Naive thymus-derived CD8-positive, alpha-beta T cell (primary cell): ENCODE measurements around the gene SHB. TPM values are rescaled to one million over a fixed set of nuclear protein-coding genes. Genes with fewer than 3 reads are reported as not detected.

ENCODE experiments used
- ATAC-seq, 2 donors: fragments of 150-1000 bp; cut with Tn5 transposase in 1 of 2; sonication (Bioruptor Pico), chemical (Tn5 transposase) in 1 of 2; 1 replicate in 1 of 2; 2 replicates in 1 of 2; pipeline ENCODE4 v1.10.0; 2021; ENCODE audit warnings: mild to moderate bottlenecking in 2 of 2, moderate library complexity in 2 of 2
- POLR2A ChIA-PET: fragments of 350-600 bp; sonication (Branson Sonifier 250); formaldehyde crosslinking; loops from one replicate; lab custom pipeline; 2021; ENCODE audit warnings: antibody characterized with exemption; lab: Charles Lee
- DNase-seq, 10 donors: peaks; one replicate each; pipeline versions ENCODE4 v3.0.0 to v3.0.0-alpha.2; 2020 to 2022
- H3K27ac Mint-ChIP-seq, 10 donors: one replicate each; pipeline ENCODE4 v1.8.0; 2020 to 2022; ENCODE audit warnings: mild to moderate bottlenecking in 10 of 10, mixed read lengths in 10 of 10, moderate library complexity in 4 of 10, inconsistent platforms in 1 of 10
- H3K27me3 Mint-ChIP-seq, 5 donors: one replicate each; pipeline ENCODE4 v1.8.0; 2021 to 2022; ENCODE audit warnings: mixed read lengths in 5 of 5
- H3K36me3 Mint-ChIP-seq, 3 donors: one replicate each; pipeline ENCODE4 v1.8.0; 2020 to 2022; ENCODE audit warnings: mixed read lengths in 3 of 3, mild to moderate bottlenecking in 2 of 3, inconsistent platforms in 1 of 3
- H3K4me1 Mint-ChIP-seq, 4 donors: one replicate each; pipeline ENCODE4 v1.8.0; 2021 to 2022; ENCODE audit warnings: mixed read lengths in 4 of 4
- H3K4me3 Mint-ChIP-seq, 10 donors: one replicate each; pipeline ENCODE4 v1.8.0; 2020 to 2022; ENCODE audit warnings: mild to moderate bottlenecking in 10 of 10, mixed read lengths in 10 of 10, moderate library complexity in 6 of 10, inconsistent platforms in 1 of 10
- H3K9me3 Mint-ChIP-seq, 9 donors: one replicate each; pipeline ENCODE4 v1.8.0; 2020 to 2022; ENCODE audit warnings: mixed read lengths in 9 of 9, mild to moderate bottlenecking in 3 of 9, inconsistent platforms in 1 of 9, moderate library complexity in 1 of 9
- polyA plus RNA-seq, 3 donors: library from polyadenylated mRNA; unstranded; fragments of 300-500 nt; fragmentation: Illumina TruSeq; gene quantifications; one replicate each; pipeline ENCODE4 v1.2.3, GENCODE V29; 2021
- total RNA-seq, 8 experiments: library from RNA in 2 of 8; stranded (reverse) in 2 of 8; gene quantifications; one replicate each; pipeline ENCODE4 v1.2.3 and lab custom pipeline; 2021 to 2026

SHB gene
- total and polyA plus RNA-seq, 5 experiments from 2014 or later: 0.20 to 1.2 (median 0.54) TPM

DNA sequence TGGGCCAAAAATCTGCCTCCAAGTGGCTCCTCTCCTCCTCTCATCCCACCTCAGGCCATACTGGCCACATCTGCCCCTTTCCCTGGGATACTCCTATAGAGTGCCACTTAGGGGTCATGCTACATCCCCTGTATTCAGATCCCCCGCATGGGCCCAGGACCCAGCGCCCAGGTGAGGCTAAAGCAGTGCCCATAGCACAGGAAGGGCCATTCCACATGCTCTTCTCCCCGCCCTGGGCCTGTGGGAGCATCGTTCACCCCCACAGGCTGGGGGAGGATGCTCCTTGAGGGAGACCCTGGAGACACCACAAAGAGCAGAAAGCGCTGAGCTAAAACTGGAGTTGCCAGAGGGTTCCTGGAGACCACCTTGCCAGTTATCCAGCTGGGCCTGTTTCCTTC is 112.6 kb downstream of the SHB start:
- POLR2A ChIA-PET: no interaction called here
- ATAC-seq: no peak

DNA sequence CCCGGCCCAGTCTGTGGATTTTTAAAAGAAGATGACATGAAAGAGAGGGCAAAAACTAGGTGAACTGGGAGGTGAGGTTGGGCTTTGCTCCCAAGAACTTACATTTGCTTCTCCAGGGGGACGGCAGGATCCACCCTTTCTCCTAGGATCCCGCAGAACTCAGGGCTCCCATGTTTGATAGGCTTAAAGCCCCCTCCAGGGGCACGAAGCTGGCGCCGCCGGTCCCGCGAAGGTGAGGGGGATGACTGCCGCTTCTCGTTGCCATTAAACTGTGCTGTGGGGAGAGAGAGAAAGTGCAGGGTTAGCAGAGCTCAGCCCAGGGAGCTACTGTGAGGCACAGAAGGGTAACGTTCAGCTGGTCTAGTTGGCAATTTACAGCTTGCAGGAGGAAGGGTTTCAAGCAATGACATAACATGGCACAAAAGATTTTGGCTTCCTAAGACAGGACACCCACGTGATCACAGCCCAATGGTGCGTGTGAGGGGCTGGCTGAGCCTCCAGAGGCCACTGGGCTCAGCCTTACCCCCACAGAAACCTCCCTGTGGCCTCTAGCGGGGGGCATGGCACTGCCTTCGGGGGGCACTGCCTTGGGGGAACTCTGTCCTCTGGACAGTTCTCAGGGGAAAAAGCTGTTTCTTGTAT is 113.1 kb downstream of the SHB start:
- H3K27ac Mint-ChIP-seq: no peak overlapping the region
- no peak overlapping the region for H3K4me3 Mint-ChIP-seq
- ATAC-seq: no peak
- no peaks in the 10 kb centered on the region for H3K27me3 Mint-ChIP-seq
- H3K36me3 Mint-ChIP-seq: no peaks in the 10 kb centered on the region
- no peaks in the 10 kb centered on the region for H3K9me3 Mint-ChIP-seq
- no peaks in the 10 kb centered on the region for H3K4me1 Mint-ChIP-seq
- POLR2A ChIA-PET: no interaction called here
- DNase-seq: peak in 1 of 10 donors; percentile 49

More for the DNA sequence above, 112.6 kb downstream of the SHB start:
- Mint-ChIP-seq H3K9me3 (no peaks in the 10 kb centered on the region), H3K4me1 (no peaks in the 10 kb centered on the region), H3K27ac (no peak overlapping the region), H3K27me3 (no peaks in the 10 kb centered on the region), H3K4me3 (no peak overlapping the region), H3K36me3 (no peaks in the 10 kb centered on the region)
- DNase-seq: peak in 1 of 10 donors; percentile 34

DNA sequence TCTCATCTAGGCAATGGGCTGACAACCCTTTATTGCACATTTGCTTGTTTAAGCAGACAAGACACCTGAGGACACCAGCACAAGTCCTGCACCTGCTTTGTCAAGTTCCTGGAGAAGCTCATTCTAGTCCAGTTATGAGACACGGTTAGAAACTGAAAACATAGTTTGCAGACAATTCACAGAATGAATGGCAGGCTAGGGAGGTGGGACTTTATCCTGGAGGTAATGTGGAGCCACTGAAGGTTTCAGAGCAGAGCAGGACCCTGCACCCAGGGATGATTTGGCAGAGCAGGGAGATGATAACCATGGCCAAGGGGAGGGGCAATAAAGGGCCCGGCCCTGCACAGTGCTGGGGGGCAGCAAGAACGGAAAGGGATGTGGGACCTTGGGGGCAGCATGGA is 114.4 kb downstream of the SHB start:
- POLR2A ChIA-PET: no interaction called here
- Mint-ChIP-seq H3K27me3 (no peaks in the 10 kb centered on the region), H3K4me3 (no peak overlapping the region), H3K36me3 (no peaks in the 10 kb centered on the region), H3K9me3 (no peaks in the 10 kb centered on the region), H3K27ac (no peak overlapping the region), H3K4me1 (no peaks in the 10 kb centered on the region)
- no peak for ATAC-seq
- DNase-seq: peak in 1 of 10 donors; percentile 52

DNA sequence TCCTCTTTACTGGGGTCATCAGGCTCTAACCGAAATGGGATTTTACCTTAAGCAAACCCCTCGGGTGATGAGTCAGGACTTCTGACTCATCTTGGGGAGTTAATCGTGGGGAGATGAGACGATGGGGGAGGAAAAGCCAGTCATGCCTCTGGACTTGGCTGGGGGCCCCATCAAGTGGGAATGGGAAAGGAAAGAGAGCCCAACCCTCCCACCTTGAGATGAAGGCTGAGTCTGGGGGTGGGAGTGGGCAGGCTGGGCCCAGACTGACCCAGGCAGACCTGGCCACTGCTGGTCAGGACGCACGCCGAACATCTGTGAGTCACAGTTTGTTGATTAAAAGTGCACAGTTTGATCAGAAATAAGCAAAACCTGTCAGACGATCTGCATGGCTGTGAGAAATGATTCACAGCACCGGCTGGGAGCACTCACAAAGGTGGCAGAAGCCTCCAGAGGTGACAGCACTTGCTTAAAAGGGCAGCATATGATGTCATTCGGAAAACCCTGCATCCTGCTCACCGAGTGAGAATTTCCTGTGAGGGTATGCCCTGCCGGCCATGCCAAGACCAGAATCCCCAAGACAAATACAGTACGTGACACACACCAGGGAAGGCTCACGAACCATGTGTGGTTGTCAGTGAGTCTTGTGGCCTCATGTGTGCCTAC is 115.1 kb downstream of the SHB start:
- no peaks in the 10 kb centered on the region for H3K9me3 Mint-ChIP-seq
- H3K4me3 Mint-ChIP-seq: no peak overlapping the region
- no peaks in the 10 kb centered on the region for H3K36me3 Mint-ChIP-seq
- POLR2A ChIA-PET: no interaction called here
- ATAC-seq (no peak), DNase-seq (peak in 1 of 10 donors; percentile 23)
- H3K27ac Mint-ChIP-seq: peak overlapping the region in 2 of 10 donors; percentile 16 to 35
- no peaks in the 10 kb centered on the region for H3K4me1 Mint-ChIP-seq
- no peaks in the 10 kb centered on the region for H3K27me3 Mint-ChIP-seq

DNA sequence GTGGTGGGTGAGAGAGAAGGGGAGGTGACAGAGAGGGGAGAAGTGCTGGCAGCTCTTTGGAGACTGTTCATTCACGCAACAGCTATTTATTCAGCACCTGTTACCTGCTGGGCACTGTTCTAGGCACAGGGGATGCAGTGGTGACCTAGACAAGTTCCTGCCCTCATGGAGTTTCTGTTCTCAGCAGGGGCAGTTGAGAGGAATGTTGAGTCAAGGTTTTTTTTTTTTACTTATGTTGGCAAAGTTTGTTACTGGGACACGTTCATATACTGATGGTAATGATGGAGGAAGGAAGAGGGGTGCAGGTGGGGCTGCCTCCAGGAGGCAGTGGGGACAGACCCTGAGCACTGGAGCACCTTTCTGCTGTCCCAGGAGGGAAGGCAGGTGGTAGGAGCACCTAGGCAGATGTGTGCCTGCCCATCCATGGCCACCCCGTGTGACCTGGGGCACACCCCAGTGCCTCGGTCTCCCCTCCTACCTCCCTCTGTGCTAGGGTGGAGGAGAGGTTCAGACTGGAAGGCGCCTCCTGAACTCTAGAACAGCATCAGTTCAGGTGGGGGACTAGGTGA is 115.7 kb downstream of the SHB start:
- DNase-seq: peak in 1 of 10 donors; percentile 48
- Mint-ChIP-seq H3K27ac (peak overlapping the region in 1 of 10 donors; percentile 16), H3K27me3 (no peaks in the 10 kb centered on the region), H3K4me3 (no peak overlapping the region), H3K9me3 (no peaks in the 10 kb centered on the region), H3K4me1 (no peaks in the 10 kb centered on the region), H3K36me3 (no peaks in the 10 kb centered on the region)
- no peak for ATAC-seq
- POLR2A ChIA-PET: no interaction called here

DNA sequence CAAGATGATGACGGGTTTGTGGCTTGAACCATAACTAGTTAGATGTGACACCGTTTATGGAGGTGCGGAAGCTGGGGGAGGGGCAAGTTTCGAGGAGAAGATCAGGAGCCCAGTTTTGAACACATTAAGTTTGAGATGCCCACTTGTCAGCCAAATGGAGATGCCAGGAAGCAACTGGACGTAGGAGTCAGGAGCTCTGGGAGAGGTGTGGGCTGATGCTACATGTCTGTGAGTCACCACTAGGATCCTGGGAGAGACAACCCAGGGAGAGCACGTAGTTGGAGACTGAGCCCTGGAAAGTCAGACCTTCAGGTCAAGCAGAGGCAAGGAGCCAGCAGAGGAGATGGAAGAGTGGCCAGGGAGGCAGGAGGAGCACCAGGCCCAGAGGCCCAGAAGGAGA is 116.3 kb downstream of the SHB start:
- no peaks in the 10 kb centered on the region for H3K36me3 Mint-ChIP-seq
- DNase-seq (peak in 1 of 10 donors; percentile 4), ATAC-seq (no peak)
- H3K27me3 Mint-ChIP-seq: no peaks in the 10 kb centered on the region
- H3K4me1 Mint-ChIP-seq: no peaks in the 10 kb centered on the region
- H3K9me3 Mint-ChIP-seq: no peaks in the 10 kb centered on the region
- POLR2A ChIA-PET: no interaction called here
- H3K4me3 Mint-ChIP-seq: no peak overlapping the region
- H3K27ac Mint-ChIP-seq: no peak overlapping the region

DNA sequence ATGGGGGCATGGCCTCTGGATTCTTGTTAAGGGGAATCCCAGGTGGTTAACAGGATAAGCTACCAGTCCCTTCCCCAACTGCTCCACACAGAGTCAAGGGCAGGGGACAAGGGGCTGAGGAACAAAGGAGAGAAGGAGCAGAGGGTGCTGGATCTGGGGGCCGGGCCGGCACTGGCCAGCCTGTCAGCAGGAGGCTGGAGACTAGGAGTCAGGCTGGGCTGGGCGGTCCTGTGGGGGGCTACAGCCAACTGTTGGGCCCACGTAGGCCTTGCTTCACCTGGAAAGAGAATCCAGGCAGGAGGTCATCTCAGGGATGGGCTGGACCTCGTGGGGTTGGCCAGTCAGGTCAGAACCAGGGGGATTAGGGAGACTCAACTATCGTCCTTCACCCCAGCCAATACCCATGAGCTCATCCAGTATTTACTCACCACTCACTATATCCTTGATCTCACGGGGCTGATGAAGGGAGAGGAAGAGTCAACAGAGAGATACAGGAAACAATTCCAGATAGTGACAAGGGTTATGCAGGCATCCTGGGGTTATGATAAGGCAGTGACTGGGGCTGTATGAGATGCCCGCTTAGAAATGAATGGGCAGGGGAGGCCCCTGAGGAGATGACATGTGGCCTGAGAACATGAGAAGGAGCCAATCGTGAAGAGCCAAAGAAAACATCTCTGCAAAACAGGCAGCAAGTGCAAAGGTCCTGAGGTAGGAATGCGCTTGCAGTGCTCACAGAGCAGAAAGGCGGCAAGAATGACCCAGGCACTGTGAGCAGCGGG is 117.2 kb downstream of the SHB start:
- Mint-ChIP-seq H3K4me3 (no peak overlapping the region), H3K27me3 (no peaks in the 10 kb centered on the region), H3K36me3 (no peaks in the 10 kb centered on the region), H3K9me3 (no peaks in the 10 kb centered on the region), H3K4me1 (no peaks in the 10 kb centered on the region), H3K27ac (peak overlapping the region in 2 of 10 donors; percentile 4 to 23)
- DNase-seq (peak in 1 of 10 donors; percentile 18), ATAC-seq (no peak)
- POLR2A ChIA-PET: no interaction called here

DNA sequence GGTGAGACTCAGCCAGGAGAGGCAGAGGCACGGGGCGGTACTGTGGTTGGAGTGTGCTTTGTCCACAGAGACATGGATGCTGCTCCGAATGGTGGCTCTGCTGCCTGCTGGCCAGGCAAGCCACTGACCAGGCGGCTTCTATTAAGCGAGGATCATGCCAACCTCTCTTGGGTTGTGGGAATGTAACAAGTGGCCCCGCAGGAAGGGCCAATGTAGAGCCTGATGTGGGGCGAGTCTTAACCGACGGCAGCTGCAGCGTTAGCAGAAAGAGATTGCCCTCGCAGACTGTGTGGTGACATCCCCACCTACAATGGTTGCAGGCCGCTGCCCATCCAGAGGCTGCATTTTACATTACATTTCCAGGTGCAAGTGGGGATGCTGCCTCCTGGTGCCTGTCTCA is 118.5 kb downstream of the SHB start:
- H3K36me3 Mint-ChIP-seq: no peaks in the 10 kb centered on the region
- no peaks in the 10 kb centered on the region for H3K9me3 Mint-ChIP-seq
- no peaks in the 10 kb centered on the region for H3K4me1 Mint-ChIP-seq
- POLR2A ChIA-PET: no interaction called here
- H3K27me3 Mint-ChIP-seq: no peaks in the 10 kb centered on the region
- no peak overlapping the region for H3K4me3 Mint-ChIP-seq
- peak in 1 of 10 donors; percentile 27 for DNase-seq
- peak overlapping the region in 1 of 10 donors; percentile 54 for H3K27ac Mint-ChIP-seq
- no peak for ATAC-seq

DNA sequence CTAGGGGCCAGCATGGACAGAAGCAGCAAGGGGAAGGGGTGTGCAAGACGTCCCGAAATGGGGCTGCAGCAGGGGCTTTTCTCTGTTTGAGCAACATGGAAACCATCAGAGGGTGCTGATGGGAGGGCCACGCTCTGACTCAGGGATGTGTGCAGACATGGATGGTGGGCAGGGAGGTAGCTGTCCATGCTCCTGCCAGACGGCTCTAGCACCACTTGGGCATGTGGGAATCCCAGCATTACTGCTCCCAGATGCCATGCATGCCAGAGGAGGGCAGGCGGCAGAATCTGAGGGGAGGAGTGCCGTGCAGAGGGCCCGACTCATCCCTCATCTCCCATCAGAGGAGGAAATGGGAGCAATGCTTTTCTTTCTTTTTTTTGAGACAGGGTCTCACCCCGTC is 119.5 kb downstream of the SHB start:
- Mint-ChIP-seq H3K27me3 (no peaks in the 10 kb centered on the region), H3K36me3 (no peaks in the 10 kb centered on the region), H3K9me3 (no peaks in the 10 kb centered on the region), H3K4me3 (no peak overlapping the region), H3K4me1 (no peaks in the 10 kb centered on the region), H3K27ac (no peak overlapping the region)
- ATAC-seq: no peak
- DNase-seq: peak in 1 of 10 donors; percentile 58
- POLR2A ChIA-PET: no interaction called here

DNA sequence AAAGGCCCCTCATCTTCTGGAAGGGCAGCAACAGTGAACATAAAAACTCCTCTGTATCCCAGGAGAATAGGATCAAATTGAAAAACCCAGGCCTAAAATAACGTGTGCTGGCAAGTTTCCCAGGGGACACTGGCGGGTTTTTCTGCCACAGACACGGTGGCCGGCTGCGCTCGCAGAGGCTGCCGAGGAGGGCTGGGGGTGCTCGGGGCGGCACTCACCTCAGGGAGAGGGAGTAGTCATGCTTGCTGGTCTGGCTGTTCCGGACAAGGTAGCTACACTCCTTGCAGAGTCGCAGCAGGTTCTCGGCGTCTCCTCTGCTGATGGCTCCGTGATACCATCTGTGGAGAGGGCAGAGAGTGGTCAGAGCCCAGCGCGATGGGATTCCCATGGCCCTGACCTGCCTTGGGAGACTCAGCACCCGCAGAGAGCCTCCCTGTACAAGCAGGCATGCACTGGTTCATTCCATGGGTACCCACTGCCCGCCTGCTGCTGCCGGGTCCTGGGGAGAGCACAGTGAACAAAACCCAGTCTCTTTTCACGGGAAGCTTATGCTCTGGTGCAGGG is 120.5 kb downstream of the SHB start:
- no peaks in the 10 kb centered on the region for H3K9me3 Mint-ChIP-seq
- no peaks in the 10 kb centered on the region for H3K4me1 Mint-ChIP-seq
- no peak overlapping the region for H3K4me3 Mint-ChIP-seq
- H3K27ac Mint-ChIP-seq: no peak overlapping the region
- no peaks in the 10 kb centered on the region for H3K27me3 Mint-ChIP-seq
- H3K36me3 Mint-ChIP-seq: no peaks in the 10 kb centered on the region
- POLR2A ChIA-PET: no interaction called here
- peak in 1 of 10 donors; percentile 41 for DNase-seq
- no peak for ATAC-seq

DNA sequence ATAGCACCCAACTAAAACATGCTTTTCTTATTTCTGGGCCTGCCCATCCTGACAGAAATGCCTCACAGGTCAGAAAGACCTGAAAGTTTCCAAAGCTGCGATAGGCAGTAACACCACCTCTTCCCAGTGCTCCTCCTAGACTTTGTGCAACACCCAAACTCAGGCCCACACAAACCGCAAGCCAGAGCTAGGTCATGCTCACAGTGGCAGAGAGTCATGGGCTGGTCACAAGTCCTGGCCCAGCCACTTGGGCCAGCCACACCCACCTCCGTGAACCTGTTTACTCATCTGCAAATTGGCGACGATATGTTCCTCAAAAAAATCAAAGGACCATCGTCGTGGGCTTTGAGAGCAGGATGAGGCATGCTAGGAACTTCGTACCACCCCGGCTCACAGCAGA is 121.0 kb downstream of the SHB start:
- Mint-ChIP-seq H3K27ac (no peak overlapping the region), H3K9me3 (no peaks in the 10 kb centered on the region), H3K4me1 (no peaks in the 10 kb centered on the region), H3K4me3 (no peak overlapping the region), H3K36me3 (no peaks in the 10 kb centered on the region), H3K27me3 (no peaks in the 10 kb centered on the region)
- ATAC-seq (no peak), DNase-seq (no peak)
- POLR2A ChIA-PET: no interaction called here

DNA sequence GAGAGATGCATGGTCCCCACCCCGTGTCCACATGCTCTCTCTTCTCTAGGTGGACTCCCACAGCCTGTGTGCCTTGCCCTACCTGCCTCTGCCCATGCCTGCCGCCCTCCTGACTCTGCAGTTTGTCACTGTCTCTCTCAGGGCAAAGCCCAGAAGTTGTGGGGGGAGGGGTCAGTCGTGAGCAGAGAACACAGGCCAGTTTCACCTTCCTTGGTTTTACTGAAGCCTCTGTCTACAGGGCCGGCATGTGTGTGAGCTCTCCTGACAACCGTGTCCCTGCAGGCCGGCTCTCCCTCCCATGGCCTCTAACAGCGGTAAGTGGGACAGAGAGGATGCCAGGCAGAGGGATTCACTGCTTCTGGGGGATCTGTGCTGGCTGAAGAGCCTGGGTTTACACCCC is 121.6 kb downstream of the SHB start:
- Mint-ChIP-seq H3K4me3 (no peak overlapping the region), H3K9me3 (no peaks in the 10 kb centered on the region), H3K36me3 (no peaks in the 10 kb centered on the region), H3K4me1 (no peaks in the 10 kb centered on the region), H3K27me3 (no peaks in the 10 kb centered on the region), H3K27ac (no peak overlapping the region)
- POLR2A ChIA-PET: no interaction called here
- ATAC-seq (no peak), DNase-seq (no peak)

DNA sequence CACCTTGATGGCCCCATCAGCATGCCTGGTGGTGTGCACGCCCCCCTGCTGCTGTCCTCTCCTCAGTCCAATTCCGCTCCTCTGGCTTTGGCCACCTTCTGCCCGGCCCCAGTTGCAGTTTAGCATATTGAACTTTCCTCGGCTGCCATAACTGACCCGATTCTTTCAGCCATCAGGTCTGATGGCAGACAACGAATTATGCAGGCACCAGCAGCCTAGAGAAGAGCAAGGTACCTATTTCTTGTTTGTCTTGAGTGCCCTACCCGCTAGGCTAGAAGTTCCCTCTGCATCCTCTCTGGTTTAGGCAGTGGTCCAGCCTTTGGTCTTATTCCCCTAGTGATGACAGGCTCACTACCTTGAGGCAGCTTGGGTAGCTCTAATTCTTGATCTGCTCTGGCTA is 122.1 kb downstream of the SHB start:
- DNase-seq (no peak), ATAC-seq (no peak)
- H3K4me3 Mint-ChIP-seq: no peak overlapping the region
- H3K9me3 Mint-ChIP-seq: no peaks in the 10 kb centered on the region
- H3K27ac Mint-ChIP-seq: no peak overlapping the region
- H3K36me3 Mint-ChIP-seq: no peaks in the 10 kb centered on the region
- H3K4me1 Mint-ChIP-seq: no peaks in the 10 kb centered on the region
- H3K27me3 Mint-ChIP-seq: no peaks in the 10 kb centered on the region
- POLR2A ChIA-PET: no interaction called here
